Neural progenitor cell (in vitro differentiated cells): ENCODE results near the gene OR51F1. TPM values are rescaled to one million over a fixed set of nuclear protein-coding genes. Genes with fewer than 3 reads are reported as not detected.

ENCODE experiments used
- DNase-seq: peaks from one replicate; pipeline ENCODE4 v3.0.0-alpha.2; 2016; ENCODE audit warnings: low spot score
- H2AFZ ChIP-seq: fragments of 200-600 bp; sonication (generic); replicated peaks from 2 replicates; pipeline ENCODE4 v1.6.1; 2016; ENCODE audit warnings: antibody characterized with exemption
- H3F3A ChIP-seq: fragments of 200-600 bp; sonication (generic); 2 replicates; pipeline ENCODE4 v1.6.1; 2016; ENCODE audit warnings: antibody characterized with exemption, low read depth
- H3K27ac ChIP-seq: fragments of 200-600 bp; sonication (generic); 2 replicates; pipeline ENCODE4 v1.5.1; 2016; ENCODE audit warnings: mild to moderate bottlenecking
- H3K27me3 ChIP-seq: fragments of 200-600 bp; sonication (generic); 2 replicates; pipeline ENCODE4 v1.6.1; 2016; ENCODE audit warnings: mild to moderate bottlenecking, moderate library complexity
- H3K36me3 ChIP-seq: fragments of 200-600 bp; sonication (generic); 2 replicates; pipeline ENCODE4 v1.5.1; 2016
- H3K4me1 ChIP-seq: fragments of 200-600 bp; sonication (generic); 2 replicates; pipeline ENCODE4 v1.6.1; 2016; ENCODE audit warnings: mixed run types
- H3K4me2 ChIP-seq: fragments of 200-600 bp; sonication (generic); 2 replicates; pipeline ENCODE4 v1.6.1; 2016
- H3K4me3 ChIP-seq: fragments of 200-600 bp; sonication (generic); 2 replicates; pipeline ENCODE4 v1.5.1; 2016
- H3K79me2 ChIP-seq: fragments of 200-600 bp; sonication (generic); 2 replicates; pipeline ENCODE4 v1.6.1; 2016; ENCODE audit warnings: low read depth
- H3K9ac ChIP-seq: fragments of 200-600 bp; sonication (generic); 2 replicates; pipeline ENCODE4 v1.6.1; 2016
- H3K9me3 ChIP-seq: fragments of 200-600 bp; sonication (generic); 2 replicates; pipeline ENCODE4 v1.5.1; 2016; ENCODE audit warnings: low read depth
- H4K20me1 ChIP-seq: fragments of 200-600 bp; sonication (generic); 2 replicates; pipeline ENCODE4 v1.6.1; 2016; ENCODE audit warnings: low read depth
- H3K27ac Mint-ChIP-seq: 3 replicates; pipeline ENCODE4 v1.8.0; 2021; ENCODE audit warnings: mixed read lengths
- H3K27me3 Mint-ChIP-seq: 2 replicates; pipeline ENCODE4 v1.8.0; 2022; ENCODE audit warnings: low read depth, mild to moderate bottlenecking, inconsistent platforms, moderate library complexity, mixed read lengths; ENCODE audit not compliant: insufficient read depth
- H3K36me3 Mint-ChIP-seq: 3 replicates; pipeline ENCODE4 v1.8.0; 2021; ENCODE audit warnings: mixed read lengths
- H3K4me1 Mint-ChIP-seq: 3 replicates; pipeline ENCODE4 v1.8.0; 2021; ENCODE audit warnings: mixed read lengths
- H3K4me3 Mint-ChIP-seq: 3 replicates; pipeline ENCODE4 v1.8.0; 2021; ENCODE audit warnings: mild to moderate bottlenecking, moderate library complexity, mixed read lengths
- H3K9me3 Mint-ChIP-seq: 3 replicates; pipeline ENCODE4 v1.8.0; 2020; ENCODE audit warnings: mixed read lengths
- EZH2 ChIP-seq: fragments of 200-600 bp; sonication (generic); IDR thresholded peaks from 2 replicates; pipeline ENCODE4 v1.6.1; 2017; ENCODE audit warnings: antibody characterized with exemption, mild to moderate bottlenecking, moderate library complexity
- EZH2phosphoT487 ChIP-seq: fragments of 200-600 bp; sonication (generic); IDR thresholded peaks from 2 replicates; pipeline ENCODE4 v1.6.1; 2017; ENCODE audit warnings: antibody characterized with exemption
- total RNA-seq: library from RNA; depleted of rRNA; stranded (reverse); fragments of >200 nt; gene quantifications from 2 replicates; pipeline ENCODE4 v1.2.3, GENCODE V29; 2015; ENCODE audit warnings: low replicate concordance
- TF ChIP-seq, protein P1 (sequence below): fragments of 200-600 bp; sonication (generic); IDR thresholded peaks from 2 replicates; pipeline ENCODE4 v1.5.1; 2017; ENCODE audit warnings: antibody characterized with exemption, mild to moderate bottlenecking

Gene OR51F1
- total RNA-seq, 1 donor from 2014 or later, result not detected

DNA sequence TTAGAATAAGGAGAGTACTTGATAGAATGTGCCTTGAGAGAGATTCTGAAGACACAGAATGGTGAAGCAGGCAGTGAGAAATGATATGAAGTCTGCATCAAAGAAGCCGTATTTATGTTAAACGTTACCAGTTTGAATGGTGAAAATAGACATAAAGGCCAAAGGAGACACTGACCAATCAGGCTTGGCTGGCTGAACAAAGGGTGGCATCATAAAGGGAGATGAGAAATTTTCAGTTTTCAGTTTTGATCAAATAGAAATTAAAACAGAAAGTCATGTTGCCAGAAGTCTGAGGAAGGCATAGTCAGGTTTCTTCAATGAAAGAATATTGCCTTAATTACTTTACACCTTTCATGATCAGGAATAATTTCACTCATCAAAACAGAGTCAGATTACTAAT, 6.6 kb downstream of the OR51F1 start:
- Mint-ChIP-seq H3K27me3 (no peaks in the 10 kb centered on the region), H3K4me1 (no peaks in the 10 kb centered on the region), H3K27ac (no peak overlapping the region), H3K9me3 (no peaks in the 10 kb centered on the region), H3K36me3 (no peaks in the 10 kb centered on the region), H3K4me3 (no peak overlapping the region)
- Histone ChIP-seq H3K27me3 (no peaks in the 10 kb centered on the region), H3K79me2 (no peaks in the 10 kb centered on the region), H3K4me2 (no peak overlapping the region), H4K20me1 (no peaks in the 10 kb centered on the region), H3K4me3 (no peak overlapping the region), H2AFZ (no peak overlapping the region), H3K9me3 (no peaks in the 10 kb centered on the region), H3F3A (no peaks in the 10 kb centered on the region), H3K9ac (no peak overlapping the region), H3K36me3 (no peaks in the 10 kb centered on the region), H3K4me1 (no peaks in the 10 kb centered on the region), H3K27ac (no peak overlapping the region)
- DNase-seq, result no peak
- TF ChIP-seq EZH2phosphoT487 (no peak), EZH2 (no peak)
- TF ChIP-seq, protein P1, sequence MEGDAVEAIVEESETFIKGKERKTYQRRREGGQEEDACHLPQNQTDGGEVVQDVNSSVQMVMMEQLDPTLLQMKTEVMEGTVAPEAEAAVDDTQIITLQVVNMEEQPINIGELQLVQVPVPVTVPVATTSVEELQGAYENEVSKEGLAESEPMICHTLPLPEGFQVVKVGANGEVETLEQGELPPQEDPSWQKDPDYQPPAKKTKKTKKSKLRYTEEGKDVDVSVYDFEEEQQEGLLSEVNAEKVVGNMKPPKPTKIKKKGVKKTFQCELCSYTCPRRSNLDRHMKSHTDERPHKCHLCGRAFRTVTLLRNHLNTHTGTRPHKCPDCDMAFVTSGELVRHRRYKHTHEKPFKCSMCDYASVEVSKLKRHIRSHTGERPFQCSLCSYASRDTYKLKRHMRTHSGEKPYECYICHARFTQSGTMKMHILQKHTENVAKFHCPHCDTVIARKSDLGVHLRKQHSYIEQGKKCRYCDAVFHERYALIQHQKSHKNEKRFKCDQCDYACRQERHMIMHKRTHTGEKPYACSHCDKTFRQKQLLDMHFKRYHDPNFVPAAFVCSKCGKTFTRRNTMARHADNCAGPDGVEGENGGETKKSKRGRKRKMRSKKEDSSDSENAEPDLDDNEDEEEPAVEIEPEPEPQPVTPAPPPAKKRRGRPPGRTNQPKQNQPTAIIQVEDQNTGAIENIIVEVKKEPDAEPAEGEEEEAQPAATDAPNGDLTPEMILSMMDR, result no peak

DNA sequence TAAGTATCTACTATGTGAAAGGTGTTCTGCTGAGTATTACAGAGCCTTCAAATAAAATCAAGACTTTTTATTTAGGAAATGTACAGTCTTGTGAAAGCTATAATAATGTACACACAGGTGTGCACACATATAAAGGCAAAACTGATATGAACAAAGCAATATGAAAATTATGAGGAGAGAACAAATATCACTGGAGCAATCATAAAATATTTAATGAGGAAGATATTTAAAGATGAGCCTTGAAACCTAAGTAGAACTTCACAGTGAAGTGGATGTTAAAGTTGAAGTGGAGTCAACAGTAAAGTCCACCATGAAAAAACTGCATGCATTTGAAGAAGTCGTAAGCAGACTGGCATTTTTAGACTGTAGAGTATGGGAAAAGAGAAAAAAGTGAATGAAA, 18.5 kb downstream of the OR51F1 start:
- H3F3A ChIP-seq, result no peaks in the 10 kb centered on the region
- no peaks in the 10 kb centered on the region for H3K4me1 ChIP-seq
- no peaks in the 10 kb centered on the region for H3K27me3 ChIP-seq
- no peak overlapping the region for H3K4me2 ChIP-seq
- no peak overlapping the region for H3K4me3 ChIP-seq
- Mint-ChIP-seq H3K4me1 (no peaks in the 10 kb centered on the region), H3K9me3 (no peaks in the 10 kb centered on the region), H3K27ac (no peak overlapping the region), H3K4me3 (no peak overlapping the region), H3K36me3 (no peaks in the 10 kb centered on the region), H3K27me3 (no peaks in the 10 kb centered on the region)
- H3K27ac ChIP-seq, result no peak overlapping the region
- no peak for DNase-seq
- H3K79me2 ChIP-seq, result no peaks in the 10 kb centered on the region
- H3K9ac ChIP-seq, result no peak overlapping the region
- no peaks in the 10 kb centered on the region for H3K9me3 ChIP-seq
- no peaks in the 10 kb centered on the region for H4K20me1 ChIP-seq
- H2AFZ ChIP-seq, result no peak overlapping the region
- H3K36me3 ChIP-seq, result no peaks in the 10 kb centered on the region
- TF ChIP-seq EZH2 (no peak), EZH2phosphoT487 (no peak)
- TF ChIP-seq, protein P1, result no peak

DNA sequence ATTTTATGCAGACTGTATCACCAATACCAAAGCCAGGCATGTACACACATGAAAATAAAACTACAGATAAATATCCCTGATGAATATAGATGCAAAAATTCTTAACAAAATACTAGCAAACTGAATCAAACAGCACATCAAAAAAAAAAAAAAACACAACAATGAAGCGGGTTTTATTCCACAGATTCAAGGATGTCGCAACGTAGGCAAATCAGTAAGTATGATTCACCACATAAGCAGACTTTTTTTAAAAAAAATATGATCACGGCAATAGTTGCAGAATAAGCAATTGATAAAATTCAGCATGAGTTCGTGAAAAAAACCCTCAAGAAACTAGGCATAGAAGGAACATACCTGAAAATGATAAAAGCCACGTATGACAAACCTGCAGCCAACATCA, 21.3 kb downstream of the OR51F1 start:
- Histone ChIP-seq H2AFZ (no peak overlapping the region), H3K4me3 (no peak overlapping the region), H3K4me1 (no peaks in the 10 kb centered on the region), H3F3A (no peaks in the 10 kb centered on the region), H3K9ac (no peak overlapping the region), H3K9me3 (no peaks in the 10 kb centered on the region), H3K4me2 (no peak overlapping the region), H3K36me3 (no peaks in the 10 kb centered on the region), H4K20me1 (no peaks in the 10 kb centered on the region), H3K27ac (no peak overlapping the region), H3K27me3 (no peaks in the 10 kb centered on the region), H3K79me2 (no peaks in the 10 kb centered on the region)
- H3K9me3 Mint-ChIP-seq, result no peaks in the 10 kb centered on the region
- no peak for DNase-seq
- TF ChIP-seq, protein P1, result no peak
- TF ChIP-seq EZH2phosphoT487, result no peak
- TF ChIP-seq EZH2, result no peak
- no peak overlapping the region for H3K27ac Mint-ChIP-seq
- H3K36me3 Mint-ChIP-seq, result no peaks in the 10 kb centered on the region
- no peaks in the 10 kb centered on the region for H3K4me1 Mint-ChIP-seq
- no peak overlapping the region for H3K4me3 Mint-ChIP-seq
- H3K27me3 Mint-ChIP-seq, result no peaks in the 10 kb centered on the region
